ENCODE results near the gene NKAIN1.

GRCh38 chr1:31198600-31198999, 41.1 kb downstream of the NKAIN1 start:
- TF ChIP-seq EZH2phosphoT487 (IDR thresholded peaks at IDR 0.05; ENCODE audit: low read length) (no peak), CTCF (IDR thresholded peaks at IDR 0.05; ENCODE audit: low read length) (no peak), EZH2 (optimal IDR thresholded peaks at IDR 0.05; ENCODE audit: low read depth, low read length) (no peak)
